GM21786 (cell line): ENCODE measurements around the gene STKLD1.

Source experiments
- ATAC-seq: cut with Tn5 transposase; IDR thresholded peaks from one replicate; pipeline ENCODE4 v1.9.1; 2021; ENCODE audit not compliant: unreplicated experiment

The STKLD1 gene

DNA sequence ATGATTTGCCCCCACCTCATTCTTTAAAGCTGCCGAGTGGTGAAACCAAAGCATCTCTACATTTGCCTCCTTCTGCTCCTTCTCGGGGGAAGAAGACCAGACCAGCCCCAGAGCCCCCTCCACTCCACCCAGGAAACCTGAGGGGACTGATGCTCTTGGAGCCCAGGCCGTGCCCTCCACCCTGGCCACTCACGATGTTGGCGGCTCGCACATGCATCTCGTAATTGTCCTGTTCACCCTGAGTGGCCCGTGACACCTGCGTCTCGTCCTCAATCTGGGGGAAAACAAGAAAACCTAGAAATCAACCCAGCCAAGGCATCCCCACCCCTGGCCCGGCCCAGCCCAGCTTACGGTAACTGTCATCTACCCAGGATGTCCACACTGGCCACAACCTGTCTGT is 31.2 kb upstream of the STKLD1 start:
- no peak for ATAC-seq

DNA sequence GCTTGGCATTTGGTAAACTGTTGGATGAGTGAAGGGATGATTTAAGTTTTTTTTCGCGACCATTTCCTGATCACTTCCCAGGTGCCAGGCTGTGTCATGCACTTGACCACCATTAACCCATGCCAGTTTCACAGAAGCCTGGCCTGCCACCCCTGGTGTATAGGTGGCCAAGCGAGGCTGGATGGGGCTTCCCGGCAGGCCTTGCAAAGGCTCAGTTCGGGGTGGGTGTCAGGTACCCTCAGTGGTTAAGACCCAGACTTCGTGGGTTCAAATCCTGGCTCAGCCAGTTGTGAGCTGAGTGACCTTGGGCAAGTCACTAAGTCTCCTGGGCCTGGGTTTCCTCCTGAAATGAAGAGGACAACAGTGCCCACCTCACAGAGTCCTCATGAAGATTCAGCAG is 30.6 kb upstream of the STKLD1 start:
- no peak for ATAC-seq

DNA sequence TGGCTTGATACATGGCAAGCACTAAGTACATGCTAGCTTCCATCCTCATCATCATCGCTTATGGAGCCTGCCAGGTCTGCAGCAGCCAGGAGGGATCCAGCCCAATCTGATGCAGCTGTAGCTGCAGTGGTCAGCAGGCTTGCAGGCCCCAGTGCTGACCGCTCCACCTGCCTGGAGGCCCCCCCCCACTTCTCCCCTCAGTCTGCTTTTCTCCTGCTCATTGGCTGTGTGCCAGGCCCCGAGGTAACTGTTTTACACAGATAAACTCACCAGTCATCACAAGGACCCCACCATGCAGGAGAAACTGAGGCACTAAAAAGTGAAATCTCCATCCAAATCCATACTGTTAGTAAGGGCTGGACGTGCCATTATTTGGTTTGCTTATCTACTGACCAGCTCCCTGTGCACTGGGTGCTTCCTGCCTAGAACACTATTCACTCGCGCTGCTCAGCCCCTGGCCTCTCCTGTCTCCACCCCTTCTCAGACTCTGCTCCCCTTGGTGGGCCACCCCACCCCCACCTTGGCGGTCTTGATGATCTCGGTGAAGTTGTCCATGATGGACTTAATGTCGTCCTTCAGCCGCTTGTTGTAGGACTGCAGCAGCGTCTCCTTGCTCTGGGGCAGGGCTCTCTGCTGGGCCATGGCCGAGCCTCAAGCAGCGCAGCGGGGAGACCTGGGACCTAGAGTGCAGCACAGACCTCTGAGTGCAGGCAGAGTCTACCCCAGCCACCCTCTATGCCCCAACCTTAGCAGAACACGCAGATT is 30.0 kb upstream of the STKLD1 start:
- no peak for ATAC-seq

DNA sequence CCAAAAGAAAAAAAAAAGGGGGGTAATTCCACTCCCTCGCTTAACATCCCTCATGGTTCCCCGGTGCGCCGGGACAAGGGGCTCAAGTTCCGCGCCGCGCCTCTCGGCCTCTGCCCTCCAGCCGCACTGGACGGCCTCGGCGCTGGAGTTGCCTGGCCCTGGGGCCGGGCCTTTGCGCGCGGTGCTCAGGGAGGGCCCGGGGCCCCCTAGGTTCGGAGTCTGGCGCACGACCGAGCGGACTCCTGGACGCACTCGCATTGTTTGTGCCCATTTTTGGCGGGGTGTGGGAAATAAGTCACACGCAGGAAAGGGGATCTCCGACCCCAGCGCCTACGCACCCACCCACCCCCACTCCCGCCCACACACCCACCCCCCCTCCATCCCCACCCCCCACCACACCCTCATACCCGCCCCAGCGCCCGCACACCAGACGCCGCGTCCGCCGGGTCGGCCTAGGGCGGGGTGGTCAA is 28.6 kb upstream of the STKLD1 start:
- peak; percentile 30 for ATAC-seq

DNA sequence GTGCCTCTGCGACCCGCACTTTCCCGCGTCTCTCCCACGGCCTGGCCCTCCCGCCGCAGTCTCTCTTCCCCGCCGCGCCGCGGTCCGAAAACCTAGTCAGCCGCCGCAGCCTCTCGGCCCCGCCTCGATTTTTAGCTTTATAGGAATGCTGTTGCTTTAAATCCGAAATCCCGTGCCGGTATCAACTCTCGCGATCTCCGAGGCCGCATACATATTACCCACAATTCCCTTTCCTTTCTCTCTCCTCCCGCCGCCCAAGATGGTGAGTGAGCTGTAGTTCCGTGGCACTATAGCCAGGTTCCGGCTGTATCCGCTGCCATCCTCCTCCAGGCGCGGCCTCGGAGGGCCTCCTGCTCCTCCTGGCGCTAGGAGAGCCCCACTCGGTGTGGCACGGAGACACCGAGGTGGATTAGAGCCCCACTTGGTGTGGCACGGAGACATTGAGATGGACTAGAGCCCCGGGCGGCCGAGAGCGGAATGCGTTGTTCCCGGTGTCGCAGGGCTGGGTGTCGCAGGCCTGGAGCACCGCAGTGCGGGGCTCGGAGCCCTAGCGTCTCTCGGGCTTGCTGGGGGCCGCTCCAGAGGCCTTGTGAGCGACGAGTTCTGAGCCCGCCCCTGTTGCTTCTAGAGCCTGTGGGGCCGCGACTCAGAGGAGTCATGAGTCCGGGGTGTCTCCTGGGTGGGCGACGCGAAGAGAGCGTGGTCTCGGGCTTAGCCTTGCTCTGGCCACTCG is 28.0 kb upstream of the STKLD1 start, which contains the start of the genes MED22 and RPL7A:
Gene MED22, minus strand, starts transcription at position 147 of the 733 bp plus-strand sequence. CDS start 1,469 bp downstream, outside the sequence.
Gene RPL7A, plus strand, starts transcription at position 234 of the 733 bp plus-strand sequence. Its CDS starts 26 bp downstream, at position 260.
- ATAC-seq: peak; percentile 75

DNA sequence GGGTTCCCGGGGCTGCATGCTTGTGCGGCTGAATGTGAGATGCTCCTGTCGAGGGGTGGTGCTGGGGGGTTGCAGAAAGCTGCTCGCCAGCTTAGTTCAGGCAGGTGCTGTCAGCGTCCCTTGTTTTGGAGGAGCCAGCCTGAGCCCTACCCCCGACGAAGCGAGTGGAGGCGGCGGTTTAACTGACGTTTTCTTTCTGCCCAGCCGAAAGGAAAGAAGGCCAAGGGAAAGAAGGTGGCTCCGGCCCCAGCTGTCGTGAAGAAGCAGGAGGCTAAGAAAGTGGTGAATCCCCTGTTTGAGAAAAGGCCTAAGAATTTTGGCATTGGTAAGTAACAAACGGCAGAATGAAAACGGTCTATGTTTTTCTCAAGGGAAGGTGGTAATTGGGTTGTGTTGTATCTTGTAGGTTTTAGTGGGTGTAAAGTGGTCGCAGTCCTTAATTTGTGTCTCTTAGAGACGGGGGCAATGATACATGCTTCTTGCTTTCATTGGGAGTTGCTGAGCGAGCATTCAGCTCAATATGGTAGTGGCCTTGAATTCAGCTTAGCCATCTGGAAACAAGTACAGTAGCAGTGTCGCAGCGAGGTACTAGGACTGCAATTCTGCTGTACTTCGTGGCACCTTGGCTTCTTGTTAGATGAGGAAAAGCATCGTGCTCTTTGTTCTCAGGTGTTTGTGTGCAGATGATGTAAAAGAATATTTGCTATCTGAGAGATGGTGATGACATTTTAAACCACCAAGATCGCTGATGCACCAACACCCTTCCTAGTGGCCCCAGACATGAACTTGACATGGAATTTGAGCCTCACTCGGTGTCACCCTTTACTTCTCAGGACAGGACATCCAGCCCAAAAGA is 27.2 kb upstream of the STKLD1 start:
- no peak for ATAC-seq

DNA sequence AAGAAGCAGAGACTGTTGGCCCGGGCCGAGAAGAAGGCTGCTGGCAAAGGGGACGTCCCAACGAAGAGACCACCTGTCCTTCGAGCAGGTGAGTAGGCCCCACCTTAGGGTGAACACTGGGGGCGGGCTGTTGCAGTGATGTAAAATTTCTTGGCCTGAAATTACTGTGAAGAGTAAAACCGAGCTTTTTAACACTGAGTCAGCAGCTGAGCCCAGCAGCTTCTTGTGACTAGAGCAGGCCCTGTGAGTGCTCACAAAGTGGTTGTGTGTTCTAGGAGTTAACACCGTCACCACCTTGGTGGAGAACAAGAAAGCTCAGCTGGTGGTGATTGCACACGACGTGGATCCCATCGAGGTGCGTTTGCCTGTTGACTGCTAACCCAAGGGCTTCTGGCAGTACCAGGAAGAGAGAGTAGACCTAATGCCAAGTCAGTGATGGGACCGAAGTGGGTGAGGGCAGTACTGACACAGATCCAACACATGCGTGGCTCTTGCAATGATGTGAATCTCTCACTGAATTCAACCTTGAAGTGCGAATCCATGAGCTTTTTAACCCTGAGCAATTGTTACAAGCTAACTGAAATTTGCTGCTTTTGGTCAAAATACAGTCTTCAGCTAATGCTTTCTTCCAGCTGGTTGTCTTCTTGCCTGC is 26.1 kb upstream of the STKLD1 start:
- ATAC-seq: no peak

DNA sequence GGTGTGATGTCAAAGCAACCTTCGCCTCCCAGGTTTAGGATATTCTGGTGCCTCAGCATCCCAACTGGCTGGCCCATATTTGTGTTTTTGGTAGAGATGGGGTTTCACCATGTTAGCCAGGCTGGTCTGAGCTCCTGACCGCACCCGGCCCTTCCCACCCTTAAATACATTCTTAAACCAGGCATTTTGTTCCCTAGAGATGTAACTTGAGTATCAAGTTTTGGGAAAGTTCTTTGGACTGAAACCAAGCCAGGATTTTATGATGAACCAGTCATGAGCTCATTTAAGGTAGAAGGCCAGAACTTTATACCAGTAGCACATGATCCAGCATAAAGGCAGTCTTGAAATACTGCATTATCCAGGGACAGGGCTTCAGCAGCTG is 24.6 kb upstream of the STKLD1 start:
- no peak for ATAC-seq

DNA sequence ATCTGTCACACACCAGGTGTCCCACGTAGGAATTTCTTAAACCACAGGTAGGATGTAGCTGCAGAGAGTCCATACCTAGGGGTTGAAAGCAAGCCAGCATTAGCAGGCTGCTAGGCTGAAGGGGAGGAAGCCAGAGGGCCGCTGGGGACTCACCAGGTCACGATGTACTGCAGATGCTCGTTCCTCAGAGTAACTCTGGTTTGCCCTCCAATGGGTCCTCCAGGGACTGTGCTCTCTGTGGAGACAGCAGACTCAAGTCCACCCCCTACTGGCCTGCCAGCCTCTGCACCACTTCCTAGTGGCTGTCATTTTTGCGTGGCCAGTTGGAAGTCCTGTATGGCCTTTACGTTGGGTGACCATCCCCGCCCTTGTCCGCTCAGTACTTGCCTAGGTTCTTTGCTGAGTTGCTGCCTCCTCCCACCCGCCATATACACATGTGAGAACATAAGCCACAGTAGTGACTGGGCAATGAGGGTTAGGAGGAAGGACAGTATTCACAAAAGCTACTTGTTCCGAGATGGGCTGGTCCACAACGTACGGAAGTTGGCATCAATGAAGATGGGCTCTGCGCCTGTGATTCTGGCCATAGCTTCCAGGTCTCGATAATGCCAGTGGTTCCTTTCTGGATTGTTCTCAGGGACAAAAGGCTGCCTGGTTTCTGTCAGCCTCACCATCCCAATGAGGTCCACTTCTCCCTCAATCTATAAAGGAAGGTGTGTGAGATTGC is 24.1 kb upstream of the STKLD1 start:
- ATAC-seq: no peak

DNA sequence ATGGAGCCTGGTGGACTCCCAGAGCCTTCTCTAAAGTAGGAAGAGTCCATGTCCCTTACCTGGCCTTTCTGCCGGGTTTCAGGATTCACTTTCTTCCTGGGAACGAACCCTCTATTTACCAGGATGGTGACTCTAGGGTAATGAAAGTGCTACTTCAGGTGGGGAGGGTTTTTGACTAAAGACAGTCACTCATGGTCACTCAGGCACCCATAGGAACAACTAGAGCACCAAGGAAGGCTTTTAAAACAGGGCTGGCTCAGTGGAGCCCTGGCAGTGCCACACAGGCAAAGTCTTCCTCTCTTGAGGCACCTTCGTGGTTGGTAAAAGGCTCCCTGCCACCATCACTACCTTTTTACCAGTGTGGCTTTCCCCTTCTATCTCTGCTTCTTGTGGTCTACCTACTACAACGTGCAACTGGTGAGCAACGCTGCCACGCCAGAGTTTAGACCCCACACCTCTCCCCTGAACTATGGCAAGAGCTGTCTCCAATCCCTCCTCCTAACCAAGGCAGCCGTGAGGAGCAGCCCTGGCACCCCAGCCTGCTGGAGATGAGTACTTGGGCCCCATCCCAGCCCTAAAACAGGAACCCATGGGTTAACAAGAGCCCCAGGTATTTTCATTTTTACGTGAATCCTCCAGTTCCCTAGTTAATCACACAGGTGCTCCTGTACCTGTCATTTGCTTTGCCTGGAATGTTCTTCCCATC is 23.4 kb upstream of the STKLD1 start:
- no peak for ATAC-seq

DNA sequence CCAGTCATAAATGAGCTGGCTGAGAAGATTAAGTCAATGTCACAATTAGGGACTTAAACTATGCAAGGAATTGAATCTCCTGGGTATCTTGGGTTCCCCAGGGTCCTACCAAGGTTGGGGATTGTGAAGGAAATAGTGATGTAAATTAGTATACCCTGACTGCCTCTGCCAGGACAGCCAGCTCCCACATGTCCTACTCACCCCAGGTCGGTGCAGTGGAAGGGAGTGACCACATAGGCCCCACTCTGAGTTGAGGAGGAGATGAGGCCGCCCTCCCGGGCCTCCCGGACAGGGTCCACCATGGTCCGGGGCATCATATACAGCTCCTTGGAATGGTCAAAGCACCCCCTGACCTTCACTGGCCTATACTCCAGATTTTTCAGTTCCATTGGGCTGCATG is 22.6 kb upstream of the STKLD1 start:
- no peak for ATAC-seq

DNA sequence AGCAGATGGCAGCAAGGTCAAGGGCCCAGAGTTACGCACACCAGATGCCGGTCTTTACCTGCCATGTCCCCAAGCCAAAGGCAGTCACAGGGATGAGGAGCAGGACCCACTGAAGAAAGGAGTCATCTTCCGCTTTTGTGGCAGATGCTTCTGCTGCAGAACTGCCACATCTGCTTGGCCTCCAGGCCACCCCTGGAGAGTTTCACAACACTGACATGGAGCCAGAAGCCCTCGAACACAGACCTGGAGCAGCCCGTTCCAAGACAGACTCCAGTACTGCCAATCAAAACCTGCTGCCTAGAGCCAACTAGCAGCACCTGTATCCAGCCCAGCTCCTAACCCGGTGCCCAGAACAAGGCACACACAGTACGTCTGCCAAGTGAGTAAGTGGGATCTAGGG is 21.4 kb upstream of the STKLD1 start:
- no peak for ATAC-seq

DNA sequence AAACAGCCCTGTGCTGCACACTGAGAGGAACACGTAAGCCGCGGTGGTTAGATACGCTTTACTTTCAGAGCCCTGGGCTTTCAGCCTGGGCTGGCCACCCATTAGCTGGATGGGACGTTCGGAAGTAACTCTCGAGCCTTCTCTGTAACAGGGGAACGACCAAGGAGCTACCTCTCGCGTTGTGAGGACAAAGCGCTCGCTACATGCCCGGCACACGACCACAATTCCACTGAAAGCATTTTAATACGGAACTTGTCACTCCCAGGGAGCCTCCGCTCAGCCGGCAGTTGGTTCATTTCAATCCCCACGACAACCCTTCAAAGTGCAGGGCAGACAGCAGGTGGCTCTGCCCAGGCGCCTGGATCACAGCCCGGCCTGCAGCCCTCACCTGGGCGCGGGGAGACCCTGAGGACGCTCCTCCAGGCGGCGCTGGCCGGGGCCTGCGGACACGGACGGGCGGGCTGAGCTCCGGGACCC is 20.2 kb upstream of the STKLD1 start:
- ATAC-seq: peak; percentile 35

DNA sequence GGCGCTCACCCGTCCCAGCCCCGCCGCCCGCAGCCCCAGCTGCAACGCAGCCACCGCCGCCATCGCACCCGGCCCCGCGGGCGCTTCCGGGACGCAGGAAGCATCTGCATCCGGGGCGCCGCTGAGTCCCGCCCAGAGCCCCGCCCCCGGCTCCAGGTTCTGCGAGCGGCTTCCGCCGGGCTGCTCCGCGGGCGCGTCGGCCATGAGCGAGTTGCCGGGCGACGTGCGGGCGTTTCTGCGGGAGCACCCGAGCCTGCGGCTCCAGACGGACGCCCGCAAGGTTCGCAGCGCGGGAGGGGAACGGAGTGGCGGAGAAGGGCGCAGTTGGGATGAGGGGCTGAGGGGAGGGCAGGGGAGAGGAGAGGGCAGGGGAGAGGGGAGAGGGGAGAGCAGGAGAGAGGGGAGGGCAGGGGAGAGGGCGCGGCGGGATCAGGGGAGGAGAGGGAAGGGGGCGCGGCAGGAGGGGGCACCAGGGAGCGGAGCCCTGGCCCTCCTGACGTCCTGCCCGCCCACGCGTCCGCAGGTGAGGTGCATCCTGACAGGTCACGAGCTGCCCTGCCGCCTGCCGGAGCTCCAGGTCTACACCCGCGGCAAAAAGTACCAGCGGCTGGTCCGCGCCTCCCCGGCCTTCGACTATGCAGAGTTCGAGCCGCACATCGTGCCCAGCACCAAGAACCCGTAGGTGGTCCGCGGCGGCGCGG is 19.6 kb upstream of the STKLD1 start, which contains the start of the genes SURF1 and SURF2:
Gene SURF1, minus strand, starts transcription at position 97 of the 701 bp plus-strand sequence. Its CDS starts 34 bp downstream, at position 63.
Gene SURF2, plus strand, starts transcription at position 160 of the 701 bp plus-strand sequence. Its CDS starts 43 bp downstream, at position 203.
- peak; percentile 69 for ATAC-seq

DNA sequence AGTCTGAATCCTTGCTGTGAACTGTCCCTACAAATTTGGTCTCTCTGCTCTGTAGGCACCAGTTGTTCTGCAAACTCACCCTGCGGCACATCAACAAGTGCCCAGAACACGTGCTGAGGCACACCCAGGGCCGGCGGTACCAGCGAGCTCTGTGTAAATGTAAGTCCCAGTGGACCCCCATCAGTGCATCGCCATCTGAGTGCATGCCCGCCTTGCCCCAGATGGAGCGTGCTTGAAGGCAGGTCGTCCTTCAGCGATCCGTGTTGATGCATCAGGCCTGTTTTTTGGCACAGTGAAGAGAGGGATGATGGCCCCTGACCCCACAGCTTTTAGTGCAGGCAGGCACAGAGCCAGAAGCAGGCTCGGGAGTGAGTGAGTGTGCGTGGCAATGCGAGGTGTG is 18.5 kb upstream of the STKLD1 start:
- ATAC-seq: no peak

DNA sequence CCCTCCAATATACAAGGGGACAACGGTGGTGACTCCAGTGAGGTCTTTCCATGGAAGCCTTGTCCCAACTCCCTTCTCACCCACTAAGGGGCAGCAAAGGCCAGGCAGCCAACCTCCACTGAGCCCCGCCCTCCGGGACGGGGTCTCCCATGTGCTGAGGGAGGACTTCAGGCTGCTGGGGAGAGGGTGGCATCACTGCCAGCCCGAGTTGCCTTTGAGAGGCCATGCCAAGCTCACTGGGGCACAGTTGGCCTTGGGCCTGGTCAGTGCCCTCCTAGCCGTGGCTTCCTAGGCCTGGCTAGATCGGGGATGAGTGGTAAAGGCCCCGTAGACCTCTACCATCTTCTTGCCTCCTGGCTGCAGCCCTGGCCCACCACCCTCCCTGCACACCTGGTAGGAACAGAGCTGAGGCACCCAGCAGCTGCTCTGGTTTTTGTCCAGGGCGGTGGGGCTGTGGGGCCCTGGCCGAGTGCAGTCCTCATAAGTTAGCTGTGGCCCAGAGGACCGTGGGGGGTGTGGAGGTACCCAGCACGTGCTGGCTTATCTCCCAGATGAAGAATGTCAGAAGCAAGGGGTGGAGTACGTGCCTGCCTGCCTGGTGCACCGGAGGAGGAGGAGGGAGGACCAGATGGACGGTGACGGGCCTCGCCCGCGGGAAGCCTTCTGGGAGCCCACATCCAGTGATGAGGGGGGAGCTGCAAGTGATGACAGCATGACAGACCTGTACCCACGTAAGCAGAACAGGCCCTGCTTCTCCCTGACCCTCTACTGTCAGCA is 16.6 kb upstream of the STKLD1 start:
- ATAC-seq: no peak
